IMR-90 (cell line): Measurements from ENCODE around the gene HEY2. TPM values are rescaled to one million over a fixed set of nuclear protein-coding genes. Genes with fewer than 3 reads are reported as not detected.

ENCODE experiments used
- ATAC-seq: fragments of 200-7000 bp; cut with Tn5 transposase; 2 replicates; pipeline ENCODE4 v1.9.1; 2020; ENCODE audit warnings: low read depth, mild to moderate bottlenecking, moderate library complexity
- BruUV-seq: library from RNA; stranded (reverse); fragments of 400-500 nt; replicated peaks from 2 replicates; lab custom pipeline; 2021; lab: Mats Ljungman, UMichigan
- CTCF ChIA-PET: fragments of 300-600 bp; formaldehyde crosslinking; extraction: SDS; loops from one replicate; lab custom pipeline; 2021; ENCODE audit warnings: antibody characterized with exemption; lab: Yijun Ruan, JAX
- POLR2A ChIA-PET: fragments of 300-600 bp; sonication (Branson Sonifier 250); formaldehyde crosslinking; loops from one replicate; lab custom pipeline; 2022; ENCODE audit warnings: antibody characterized with exemption; ENCODE audit not compliant: unreplicated experiment; lab: Charles Lee
- DNase-seq: peaks from one replicate; pipeline ENCODE4 v3.0.0; 2013
- H2AFZ ChIP-seq: replicated peaks from 2 replicates; pipeline ENCODE3; 2013; ENCODE audit warnings: low read length, mild to moderate bottlenecking; ENCODE audit not compliant: poor library complexity
- H2AK5ac ChIP-seq: 2 replicates; pipeline ENCODE4 v1.6.1; 2013; ENCODE audit warnings: low read depth, low read length, inconsistent platforms
- H2AK9ac ChIP-seq: replicated peaks from 2 replicates; pipeline ENCODE3; 2013; ENCODE audit warnings: mild to moderate bottlenecking, low read depth, low read length, moderate library complexity; ENCODE audit not compliant: poor library complexity
- H2BK120ac ChIP-seq: 2 replicates; pipeline ENCODE4 v1.6.1; 2013; ENCODE audit warnings: low read depth, low read length, inconsistent platforms
- H2BK15ac ChIP-seq: 3 replicates; pipeline ENCODE4 v1.6.1; 2013; ENCODE audit warnings: low read depth, low read length, inconsistent platforms
- H2BK20ac ChIP-seq: 2 replicates; pipeline ENCODE4 v1.6.1; 2013; ENCODE audit warnings: low read depth, mild to moderate bottlenecking, inconsistent platforms, low read length, moderate library complexity
- H2BK5ac ChIP-seq: 2 replicates; pipeline ENCODE4 v1.6.1; 2013; ENCODE audit warnings: mild to moderate bottlenecking, low read depth, low read length, inconsistent platforms; ENCODE audit not compliant: poor library complexity, severe bottlenecking
- H3K14ac ChIP-seq: replicated peaks from 2 replicates; pipeline ENCODE4 v1.6.1; 2013; ENCODE audit warnings: low read depth, low read length, inconsistent platforms
- H3K18ac ChIP-seq: 2 replicates; pipeline ENCODE4 v1.6.1; 2013; ENCODE audit warnings: low read depth, low read length, control low read depth
- H3K23ac ChIP-seq: 2 replicates; pipeline ENCODE4 v1.6.1; 2013; ENCODE audit warnings: low read depth, low read length, inconsistent platforms
- H3K27ac ChIP-seq: 2 replicates; pipeline ENCODE4 v1.5.1; 2013; ENCODE audit warnings: mild to moderate bottlenecking, control low read depth, low read length; ENCODE audit not compliant: insufficient read depth
- H3K27me3 ChIP-seq: 2 replicates; pipeline ENCODE4 v1.6.1; 2013; ENCODE audit warnings: low read length; ENCODE audit not compliant: control insufficient read depth, insufficient read depth
- H3K36me3 ChIP-seq: 2 replicates; pipeline ENCODE4 v1.6.1; 2013; ENCODE audit warnings: low read length, mixed read lengths; ENCODE audit not compliant: control insufficient read depth, insufficient read depth
- H3K4ac ChIP-seq: 2 replicates; pipeline ENCODE4 v1.6.1; 2013; ENCODE audit warnings: low read depth, low read length, inconsistent platforms
- H3K4me1 ChIP-seq: 2 replicates; pipeline ENCODE4 v1.6.1; 2013; ENCODE audit warnings: low read length, mixed read lengths; ENCODE audit not compliant: control insufficient read depth, insufficient read depth
- H3K4me2 ChIP-seq: 2 replicates; pipeline ENCODE4 v1.6.1; 2013; ENCODE audit warnings: low read depth, mild to moderate bottlenecking, control low read depth, low read length, moderate library complexity
- H3K4me3 ChIP-seq: 2 replicates; pipeline ENCODE4 v1.5.1; 2013; ENCODE audit warnings: low read depth, mild to moderate bottlenecking, control low read depth, low read length, moderate library complexity; ENCODE audit not compliant: insufficient read depth
- H3K56ac ChIP-seq: 2 replicates; pipeline ENCODE4 v1.6.1; 2013; ENCODE audit warnings: low read length, inconsistent platforms; ENCODE audit not compliant: insufficient read depth; ENCODE audit errors: extremely low read depth
- H3K79me1 ChIP-seq, 2 experiments: 2 replicates each; pipeline ENCODE4 v1.6.1; 2013; ENCODE audit warnings: low read length in 2 of 2, inconsistent platforms in 1 of 2, low read depth in 1 of 2
- H3K9ac ChIP-seq: 2 replicates; pipeline ENCODE4 v1.6.1; 2013; ENCODE audit warnings: low read depth, low read length, control low read depth
- H3K9me1 ChIP-seq: 2 replicates; pipeline ENCODE4 v1.6.1; 2013; ENCODE audit warnings: low read length, inconsistent platforms; ENCODE audit not compliant: insufficient read depth
- H3K9me3 ChIP-seq: 2 replicates; pipeline ENCODE4 v1.6.1; 2013; ENCODE audit warnings: low read length; ENCODE audit not compliant: control insufficient read depth, insufficient read depth
- H4K20me1 ChIP-seq: 2 replicates; pipeline ENCODE4 v1.6.1; 2013; ENCODE audit warnings: low read length, inconsistent platforms; ENCODE audit not compliant: insufficient read depth
- H4K5ac ChIP-seq: 2 replicates; pipeline ENCODE4 v1.6.1; 2013; ENCODE audit warnings: mild to moderate bottlenecking, low read depth, low read length, control low read depth
- H4K8ac ChIP-seq, 2 experiments: 2 replicates each; pipeline ENCODE4 v1.6.1; 2013; ENCODE audit warnings: low read depth in 2 of 2, low read length in 2 of 2, control low read depth in 1 of 2, inconsistent platforms in 1 of 2
- H4K91ac ChIP-seq: 2 replicates; pipeline ENCODE4 v1.6.1; 2013; ENCODE audit warnings: low read depth, low read length, inconsistent platforms; ENCODE audit not compliant: insufficient read depth
- FOS ChIP-seq: fragments of 150-350 bp; IDR thresholded peaks from 2 replicates; pipeline ENCODE4 v1.6.1; 2016; ENCODE audit warnings: low read depth, low read length
- MAZ ChIP-seq: IDR thresholded peaks from 2 replicates; pipeline ENCODE4 v1.6.1; 2012; ENCODE audit warnings: low read depth, mild to moderate bottlenecking, low read length, improper control_type of control experiment, moderate library complexity, borderline replicate concordance
- MXI1 ChIP-seq: IDR thresholded peaks from 2 replicates; pipeline ENCODE4 v1.6.1; 2012; ENCODE audit warnings: low read depth, mild to moderate bottlenecking, low read length, moderate library complexity, borderline replicate concordance
- POLR2A ChIP-seq: IDR thresholded peaks from 2 replicates; pipeline ENCODE4 v1.6.1; 2012; ENCODE audit warnings: mild to moderate bottlenecking, low read depth, low read length
- RAD21 ChIP-seq: IDR thresholded peaks from 2 replicates; pipeline ENCODE4 v1.6.1; 2012; ENCODE audit warnings: low read length, improper control_type of control experiment
- WGBS, 2 experiments: methylation state at CpG; one replicate each; pipeline versions ENCODE4 v1.1.5 to v1.1.7; 2013; ENCODE audit warnings: missing lambda C conversion rate in 2 of 2; ENCODE audit not compliant: insufficient read length in 1 of 2; ENCODE audit errors: extremely low coverage in 2 of 2; 5-methylcytosine and 5-hydroxymethylcytosine counted together
- dilution Hi-C: fragments of 300-500 bp; cut with HindIII; formaldehyde crosslinking; loops from one replicate; pipeline ENCODE4 v1.14.3; 2018; ENCODE audit warnings: low sequenced_read_pairs; ENCODE audit not compliant: unreplicated experiment
- in situ Hi-C: fragments of 300-500 bp; cut with MboI; formaldehyde crosslinking; loops from 3 replicates; pipeline ENCODE4 v1.14.3; 2019; ENCODE audit warnings: low sequenced_read_pairs, inconsistent platforms, mixed read lengths
- intact Hi-C: fragments of 100-400 bp; cut with micrococcal nuclease; formaldehyde crosslinking; loops from 2 replicates; pipeline ENCODE4 v1.10.0; 2022
- polyA plus RNA-seq, 3 experiments: library from polyadenylated mRNA; depleted of rRNA; stranded (reverse); fragments of >200 nt; gene quantifications; 2 replicates each; pipeline ENCODE4 v1.2.3, GENCODE V29; 2012; ENCODE audit warnings: low replicate concordance in 1 of 3
- total RNA-seq: library from RNA; depleted of rRNA; stranded (reverse); fragments of >200 nt; gene quantifications from 2 replicates; pipeline ENCODE4 v1.2.3, GENCODE V29; 2012

The HEY2 gene
- total and polyA plus RNA-seq, 2 of the 4 experiments (the other 2 are of a cell fraction) = not detected

GRCh38 chr6:125806813-125807212 lies 57.4 kb downstream of the HEY2 start:
- Histone ChIP-seq H3K27ac (no peak overlapping the region), H2BK15ac (no peak overlapping the region), H2BK5ac (no peak overlapping the region), H2BK20ac (no peak overlapping the region), H3K18ac (no peak overlapping the region), H3K9me1 (peaks cover 7% of the 10 kb centered on the region), H2AK5ac (no peak overlapping the region), H4K91ac (no peak overlapping the region), H3K56ac (no peak overlapping the region), H3K36me3 (0 out of 2 replicates have a peak, but pooled peaks cover 1% of the 10 kb centered on the region), H3K4me1 (peaks cover 14% of the 10 kb centered on the region), H2AK9ac (no peak overlapping the region), H3K4me3 (no peak overlapping the region), H2BK120ac (no peak overlapping the region), H2AFZ (no peak overlapping the region), H3K27me3 (no peaks in the 10 kb centered on the region), H3K4ac (no peak overlapping the region), H3K9ac (no peak overlapping the region), H3K4me2 (no peak overlapping the region), H3K79me1 (peaks cover 7 to 20% of the 10 kb centered on the region in 2 experiments; a peak in 3 of 4 replicates), H3K9me3 (no peaks in the 10 kb centered on the region), H3K23ac (no peak overlapping the region), H4K8ac (no peak overlapping the region), H3K14ac (no peak overlapping the region), H4K5ac (no peak overlapping the region), H4K20me1 (no peaks in the 10 kb centered on the region)
- in situ Hi-C loops (no loop called here), dilution Hi-C loops (no loop called here), intact Hi-C loops (no loop called here)
- no TSS peak for BruUV-seq
- POLR2A ChIA-PET = interaction anchor here (0.6 kb wide), 1 partner anchor 150 kb away, joined by 5 read pairs; the partner anchor contains the start of gene HINT3
- TF ChIP-seq RAD21 = no peak
- no peak for TF ChIP-seq FOS
- TF ChIP-seq POLR2A = no peak
- TF ChIP-seq MAZ = no peak
- no peak for TF ChIP-seq MXI1
- ATAC-seq (no peak), DNase-seq (no peak)
- 86% methylated on average over 1 of the region's 4 CpGs; no CpG with 5 or more reads in 1 of the 2 experiments for WGBS, 2 experiments
- CTCF ChIA-PET = interaction anchor here (1.3 kb wide), 1 partner anchor 13 kb away, joined by 4 read pairs; no protein-coding TSS in a partner anchor
